ENCODE data around the gene ZNF32. TPM values are rescaled to one million over a fixed set of nuclear protein-coding genes. Genes with fewer than 3 reads are reported as not detected.
"Not testable (repeated sequence)": the region's sequence is repeated elsewhere in the genome, so short reads cannot be mapped to it uniquely, and the experiment has no call there.

ZNF32 gene
- polyA plus RNA-seq, 6 donors from 2014 or later = 68.9 to 135 (median 83.1) TPM

DNA sequence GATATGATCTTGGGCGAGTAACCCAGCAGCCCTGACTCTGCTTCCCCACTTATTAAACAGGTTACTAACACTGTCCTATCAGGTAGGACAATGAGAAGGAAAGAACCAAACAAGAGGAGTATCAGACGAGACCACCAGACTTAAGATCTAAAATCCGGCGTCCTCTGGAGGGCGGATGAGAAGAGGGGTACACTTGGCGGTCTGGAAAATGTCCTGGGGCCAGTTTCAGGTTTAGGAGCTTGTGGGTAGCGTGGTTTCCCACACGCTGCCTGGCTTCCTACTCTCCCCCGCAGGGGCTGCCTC lies 635 bp downstream of the ZNF32 start:
- DNase-seq = no peak
- Mint-ChIP-seq H3K4me1 (peaks cover 12 to 24% (median 22%) of the 10 kb centered on the region in 3 donors), H3K36me3 (peaks cover 27 to 33% of the 10 kb centered on the region in 2 donors), H3K4me3 (peak overlapping the region; percentile 89 to 99 (median 96)), H3K9me3 (peaks cover 8 to 38% (median 30%) of the 10 kb centered on the region in 7 donors), H3K27ac (peak overlapping the region; percentile 36 to 96 (median 77)), H3K27me3 (peaks cover 4 to 11% (median 4%) of the 10 kb centered on the region in 3 donors)
- ATAC-seq (ENCODE audit: low read depth in 2 of 2) = no peak

- Mint-ChIP-seq H3K9me3 (peaks cover 8 to 42% (median 33%) of the 10 kb centered on the region in 7 donors), H3K4me3 (peak overlapping the region; percentile 89 to 99 (median 96)), H3K36me3 (peaks cover 27 to 36% of the 10 kb centered on the region in 2 donors), H3K4me1 (peaks cover 12 to 24% (median 22%) of the 10 kb centered on the region in 3 donors), H3K27me3 (peaks cover 4 to 6% (median 4%) of the 10 kb centered on the region in 3 donors), H3K27ac (peak overlapping the region in 3 of 6 donors; percentile 69 to 96 (median 76))
- DNase-seq (no peak), ATAC-seq (ENCODE audit: low read depth in 2 of 2) (no peak)
Observed at GRCh38 chr10:43647576-43647975, 1.1 kb downstream of the ZNF32 start.

- Mint-ChIP-seq H3K9me3 (peaks cover 8 to 51% (median 35%) of the 10 kb centered on the region in 7 donors), H3K27me3 (peaks cover 0 to 4% (median 4%) of the 10 kb centered on the region in 3 donors), H3K4me3 (peak overlapping the region in 3 of 8 donors; percentile 17 to 61 (median 57)), H3K27ac (peak overlapping the region in 2 of 6 donors; percentile 17 to 34), H3K36me3 (peaks cover 27 to 36% of the 10 kb centered on the region in 2 donors), H3K4me1 (peaks cover 12 to 24% (median 22%) of the 10 kb centered on the region in 3 donors)
- ATAC-seq (ENCODE audit: low read depth in 2 of 2) (no peak), DNase-seq (no peak)
Observed at GRCh38 chr10:43645866-43646265, 2.8 kb downstream of the ZNF32 start.

DNA sequence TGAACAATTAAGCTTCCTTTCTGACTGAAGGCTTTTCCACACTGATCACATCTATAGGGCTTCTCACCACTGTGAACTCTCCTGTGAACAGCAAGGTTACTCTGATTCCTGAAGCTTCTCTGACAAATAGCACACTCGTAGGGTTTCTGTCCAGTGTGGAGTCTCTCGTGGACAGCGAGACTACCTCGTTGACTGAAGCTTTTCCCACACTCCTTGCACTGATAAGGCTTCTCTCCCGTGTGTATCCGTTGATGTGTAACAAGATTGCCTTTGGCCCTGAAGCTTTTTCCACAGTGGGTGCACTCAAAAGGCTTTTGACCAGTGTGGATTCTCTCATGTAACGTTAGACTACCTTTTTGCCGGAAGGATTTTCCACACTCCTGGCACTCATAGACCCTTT lies 4.4 kb downstream of the ZNF32 start:
- peaks cover 27 to 36% of the 10 kb centered on the region in 2 donors for H3K36me3 Mint-ChIP-seq
- no peak overlapping the region for H3K27ac Mint-ChIP-seq
- H3K4me3 Mint-ChIP-seq = peak overlapping the region in 1 of 8 donors; percentile 44
- ATAC-seq (ENCODE audit: low read depth in 2 of 2) (no peak), DNase-seq (no peak)
- peaks cover 8 to 55% (median 39%) of the 10 kb centered on the region in 7 donors for H3K9me3 Mint-ChIP-seq
- H3K27me3 Mint-ChIP-seq = no peaks in the 10 kb centered on the region
- peaks cover 8 to 20% (median 17%) of the 10 kb centered on the region in 3 donors for H3K4me1 Mint-ChIP-seq

DNA sequence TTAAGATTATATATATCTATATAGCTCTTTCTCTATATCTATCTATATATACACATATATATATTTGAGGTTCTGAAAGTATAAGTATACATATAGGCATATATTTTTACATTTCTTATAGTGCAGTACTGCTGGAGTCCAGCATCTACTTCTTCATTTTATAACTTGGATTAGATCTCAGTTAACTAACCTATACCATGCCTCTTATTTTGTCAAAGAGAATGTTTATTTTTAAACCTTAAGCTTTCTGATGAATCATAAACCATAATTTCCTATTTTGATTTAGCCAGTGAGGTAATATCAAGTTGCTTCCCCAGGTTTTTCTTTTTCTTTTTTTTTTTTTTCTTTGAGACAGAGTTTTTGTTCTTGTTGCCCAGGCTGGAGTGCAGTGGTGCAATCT lies 8.1 kb downstream of the ZNF32 start:
- Mint-ChIP-seq H3K27me3 (no peaks in the 10 kb centered on the region), H3K9me3 (peaks cover 2 to 73% (median 50%) of the 10 kb centered on the region in 7 donors), H3K27ac (no peak overlapping the region), H3K4me1 (no peaks in the 10 kb centered on the region), H3K36me3 (peaks cover 18 to 25% of the 10 kb centered on the region in 2 donors), H3K4me3 (no peak overlapping the region)
- ATAC-seq (ENCODE audit: low read depth in 2 of 2) (no peak), DNase-seq (no peak)

DNA sequence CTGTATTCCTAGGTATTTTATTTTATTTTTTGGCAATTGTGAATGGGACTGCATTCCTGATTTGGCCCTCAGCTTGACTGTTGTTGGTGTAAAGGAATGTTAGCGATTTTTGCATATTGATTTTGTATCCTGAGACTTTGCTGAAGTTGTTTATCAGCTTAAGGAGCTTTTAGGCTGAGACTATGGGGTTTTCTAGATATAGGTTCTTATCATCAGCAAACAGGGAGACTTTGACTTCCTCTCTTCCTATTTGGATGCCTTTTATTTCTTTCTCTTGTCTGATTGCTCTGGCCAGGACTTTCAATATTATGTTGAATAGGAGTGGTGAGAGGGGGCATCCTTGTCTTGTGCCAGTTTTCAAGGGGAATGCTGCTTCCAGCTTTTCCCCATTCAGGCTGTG lies 12.9 kb downstream of the ZNF32 start:
- ATAC-seq (ENCODE audit: low read depth in 2 of 2); H3K27me3 Mint-ChIP-seq: not testable (repeated sequence)
- peaks cover 5 to 64% (median 41%) of the 10 kb centered on the region in 7 donors for H3K9me3 Mint-ChIP-seq

GRCh38 chr10:43628956-43629355 lies 19.7 kb downstream of the ZNF32 start:
- peaks cover 0 to 6% of the 10 kb centered on the region in 2 donors for H3K36me3 Mint-ChIP-seq
- peaks cover 4 to 16% (median 9%) of the 10 kb centered on the region in 7 donors for H3K9me3 Mint-ChIP-seq
- no peak for DNase-seq
- H3K4me3 Mint-ChIP-seq = no peak overlapping the region
- no peaks in the 10 kb centered on the region for H3K4me1 Mint-ChIP-seq
- peaks cover 0 to 16% (median 7%) of the 10 kb centered on the region in 3 donors for H3K27me3 Mint-ChIP-seq
- no peak overlapping the region for H3K27ac Mint-ChIP-seq
- no peak for ATAC-seq (ENCODE audit: low read depth in 2 of 2)

More for the DNA sequence above, 12.9 kb downstream of the ZNF32 start:
- H3K4me3 Mint-ChIP-seq, H3K4me1 Mint-ChIP-seq, H3K36me3 Mint-ChIP-seq, DNase-seq, H3K27ac Mint-ChIP-seq: not testable (repeated sequence)

- Mint-ChIP-seq H3K36me3 (no peaks in the 10 kb centered on the region), H3K27me3 (peaks cover 0 to 13% (median 7%) of the 10 kb centered on the region in 3 donors), H3K27ac (no peak overlapping the region), H3K4me1 (peaks cover 0 to 8% (median 6%) of the 10 kb centered on the region in 3 donors), H3K9me3 (peaks cover 0 to 15% (median 4%) of the 10 kb centered on the region in 7 donors), H3K4me3 (no peak overlapping the region)
- ATAC-seq (ENCODE audit: low read depth in 2 of 2) = no peak
- DNase-seq = no peak
Observed at GRCh38 chr10:43627942-43628341, 20.7 kb downstream of the ZNF32 start.

DNA sequence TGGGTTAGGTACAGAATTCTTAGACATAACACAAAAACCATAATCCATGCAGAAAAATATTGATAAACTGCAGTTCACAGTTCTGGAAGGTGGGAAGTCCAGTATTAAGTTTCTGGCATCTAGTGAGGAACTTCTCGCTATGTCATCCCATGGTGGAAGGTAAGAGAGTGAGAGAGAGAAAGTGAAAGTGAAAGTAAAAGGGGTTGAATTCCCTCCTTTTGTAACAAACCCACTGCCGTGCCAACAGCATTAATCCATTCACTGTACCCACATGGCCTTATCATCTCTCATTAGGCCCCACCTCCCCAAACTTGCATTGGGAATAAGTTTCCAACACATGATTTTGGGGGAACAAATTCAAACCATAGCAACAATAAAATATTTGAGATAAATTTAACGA lies 25.3 kb downstream of the ZNF32 start:
- no peaks in the 10 kb centered on the region for H3K36me3 Mint-ChIP-seq
- peak overlapping the region in 6 of 8 donors; percentile 1 to 37 (median 28) for H3K4me3 Mint-ChIP-seq
- peaks cover 0 to 1% (median under 1%) of the 10 kb centered on the region in 3 donors for H3K27me3 Mint-ChIP-seq
- peaks cover 0 to 27% (median 16%) of the 10 kb centered on the region in 7 donors for H3K9me3 Mint-ChIP-seq
- no peak for ATAC-seq (ENCODE audit: low read depth in 2 of 2)
- peaks cover 0 to 8% (median 6%) of the 10 kb centered on the region in 3 donors for H3K4me1 Mint-ChIP-seq
- no peak for DNase-seq
- H3K27ac Mint-ChIP-seq = peak overlapping the region in 1 of 6 donors; percentile 38

DNA sequence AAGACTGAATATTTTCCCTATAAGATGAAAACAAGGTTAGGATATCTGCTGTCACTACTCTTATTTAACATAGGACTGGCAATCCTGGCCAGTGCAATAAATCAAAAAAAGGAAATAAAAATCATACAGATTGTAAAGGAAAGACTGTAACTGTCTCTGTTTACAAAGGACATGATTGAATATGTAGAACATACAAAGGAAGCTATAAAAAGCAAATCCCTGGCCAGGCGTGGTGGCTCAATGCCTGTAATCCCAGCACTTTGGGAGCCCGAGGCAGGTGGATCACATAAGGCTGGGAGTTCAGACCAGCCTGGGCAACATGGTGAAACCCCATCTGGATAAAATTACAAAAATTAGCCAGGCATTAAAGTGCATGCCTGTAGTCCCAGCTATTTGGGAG lies 26.6 kb downstream of the ZNF32 start:
- no peak overlapping the region for H3K4me3 Mint-ChIP-seq
- no peak for ATAC-seq (ENCODE audit: low read depth in 2 of 2)
- no peaks in the 10 kb centered on the region for H3K27me3 Mint-ChIP-seq
- peak overlapping the region in 1 of 6 donors; percentile 74 for H3K27ac Mint-ChIP-seq
- peaks cover 0 to 8% (median 6%) of the 10 kb centered on the region in 3 donors for H3K4me1 Mint-ChIP-seq
- DNase-seq = no peak
- peaks cover 5 to 6% of the 10 kb centered on the region in 2 donors for H3K36me3 Mint-ChIP-seq
- H3K9me3 Mint-ChIP-seq = peaks cover 0 to 37% (median 23%) of the 10 kb centered on the region in 7 donors

DNA sequence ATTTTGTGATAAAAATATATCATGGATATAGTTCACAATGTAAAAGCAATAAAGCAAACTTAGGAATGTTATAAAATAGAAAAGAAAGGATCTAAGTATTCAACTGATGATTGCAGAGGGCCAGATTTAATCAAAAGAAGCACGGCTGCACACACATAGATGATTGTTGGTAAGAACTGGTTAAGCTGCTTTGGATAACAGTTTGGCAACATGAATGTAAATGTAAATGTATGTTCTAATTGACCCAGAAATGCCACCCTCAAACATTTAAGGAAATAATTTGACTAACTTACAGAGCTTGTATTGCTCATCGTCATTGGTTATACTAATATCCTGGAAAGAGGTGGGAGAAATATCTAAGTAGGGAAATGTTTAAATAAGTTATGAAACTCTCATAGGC lies 29.3 kb downstream of the ZNF32 start:
- ATAC-seq (ENCODE audit: low read depth in 2 of 2) = no peak
- H3K36me3 Mint-ChIP-seq = peaks cover 30 to 32% of the 10 kb centered on the region in 2 donors
- H3K27me3 Mint-ChIP-seq = no peaks in the 10 kb centered on the region
- H3K27ac Mint-ChIP-seq = no peak overlapping the region
- no peak for DNase-seq
- H3K4me3 Mint-ChIP-seq = no peak overlapping the region
- H3K4me1 Mint-ChIP-seq = peaks cover 0 to 8% (median 6%) of the 10 kb centered on the region in 3 donors
- peaks cover 11 to 61% (median 45%) of the 10 kb centered on the region in 7 donors for H3K9me3 Mint-ChIP-seq

DNA sequence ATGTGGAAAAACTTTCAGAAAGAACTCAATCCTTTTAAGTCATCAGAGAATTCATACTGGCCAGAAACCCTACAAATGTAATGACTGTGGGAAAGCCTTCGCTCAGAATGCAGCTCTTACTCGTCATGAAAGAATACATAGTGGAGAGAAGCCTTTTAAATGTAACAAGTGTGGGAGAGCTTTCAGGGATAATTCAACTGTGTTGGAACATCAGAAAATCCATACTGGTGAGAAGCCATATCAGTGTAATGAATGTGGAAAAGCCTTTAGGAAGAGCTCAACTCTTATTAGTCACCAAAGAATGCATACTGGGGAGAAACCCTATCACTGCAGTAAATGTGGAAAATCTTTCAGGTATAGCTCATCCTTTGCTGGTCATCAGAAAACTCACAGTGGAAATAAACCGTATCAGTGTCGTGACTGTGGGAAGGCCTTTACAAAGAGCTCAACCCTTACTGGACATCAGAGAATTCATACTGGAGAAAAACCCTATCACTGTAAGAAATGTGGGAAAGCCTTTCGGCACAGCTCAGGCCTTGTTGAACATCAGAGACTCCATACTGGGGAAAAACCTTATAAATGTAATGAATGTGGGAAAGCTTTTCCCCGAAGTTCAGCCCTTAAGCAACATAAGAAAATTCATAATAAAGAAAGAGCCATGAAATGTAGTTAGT lies 31.8 kb downstream of the ZNF32 start:
- DNase-seq (no peak), ATAC-seq (ENCODE audit: low read depth in 2 of 2) (no peak)
- Mint-ChIP-seq H3K4me1 (no peaks in the 10 kb centered on the region), H3K36me3 (peaks cover 42 to 45% of the 10 kb centered on the region in 2 donors), H3K4me3 (no peak overlapping the region), H3K27ac (no peak overlapping the region), H3K9me3 (peaks cover 11 to 51% (median 48%) of the 10 kb centered on the region in 7 donors), H3K27me3 (no peaks in the 10 kb centered on the region)

GRCh38 chr10:43610636-43611035 lies 38.0 kb downstream of the ZNF32 start:
- H3K27me3 Mint-ChIP-seq = no peaks in the 10 kb centered on the region
- peaks cover 4 to 15% (median 10%) of the 10 kb centered on the region in 7 donors for H3K9me3 Mint-ChIP-seq
- peak overlapping the region in 2 of 6 donors; percentile 23 to 49 for H3K27ac Mint-ChIP-seq
- no peak for ATAC-seq (ENCODE audit: low read depth in 2 of 2)
- peak overlapping the region in 1 of 8 donors; percentile 82 for H3K4me3 Mint-ChIP-seq
- peaks cover 11 to 27% (median 22%) of the 10 kb centered on the region in 3 donors for H3K4me1 Mint-ChIP-seq
- peaks cover 49 to 52% of the 10 kb centered on the region in 2 donors for H3K36me3 Mint-ChIP-seq
- DNase-seq = no peak

DNA sequence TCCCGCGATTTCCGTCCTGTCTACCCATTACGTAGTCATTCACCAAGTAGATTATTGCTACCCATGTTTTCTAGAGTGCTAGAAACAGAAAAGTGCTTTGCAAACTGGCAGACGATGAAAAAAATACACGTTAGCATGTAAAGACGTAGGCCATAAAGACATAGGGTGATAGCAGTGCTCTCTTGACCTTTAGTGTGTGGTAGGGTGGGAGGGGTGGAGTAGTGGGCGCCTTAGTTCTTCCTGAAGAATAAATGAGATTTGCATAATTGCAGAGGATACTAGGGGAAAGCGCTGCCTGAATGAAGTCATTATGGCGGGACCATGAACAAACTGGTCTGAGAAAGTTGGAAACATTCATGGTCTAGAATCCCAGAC lies 41.5 kb downstream of the ZNF32 start:
- ATAC-seq (ENCODE audit: low read depth in 2 of 2) = no peak
- peaks cover 0 to 3% (median 2%) of the 10 kb centered on the region in 3 donors for H3K27me3 Mint-ChIP-seq
- peak overlapping the region; percentile 82 to 93 (median 88) for H3K4me3 Mint-ChIP-seq

More for the DNA sequence above, 41.5 kb downstream of the ZNF32 start:
- peak overlapping the region in 5 of 6 donors; percentile 20 to 82 (median 40) for H3K27ac Mint-ChIP-seq
- H3K36me3 Mint-ChIP-seq = peaks cover 26 to 31% of the 10 kb centered on the region in 2 donors
- H3K9me3 Mint-ChIP-seq = peaks cover 0 to 4% (median 0%) of the 10 kb centered on the region in 7 donors
- DNase-seq = no peak
- H3K4me1 Mint-ChIP-seq = peaks cover 11 to 30% (median 23%) of the 10 kb centered on the region in 3 donors

Data from naive B cell (primary cell).